Neural progenitor cell (in vitro differentiated cells): ENCODE data around the gene GATAD2A.

ENCODE experiments used
- CTCF ChIP-seq: fragments of 200-600 bp; sonication (generic); IDR thresholded peaks from 2 replicates; pipeline ENCODE4 v1.5.1; 2017; ENCODE audit warnings: antibody characterized with exemption, mild to moderate bottlenecking
- EZH2 ChIP-seq: fragments of 200-600 bp; sonication (generic); IDR thresholded peaks from 2 replicates; pipeline ENCODE4 v1.6.1; 2017; ENCODE audit warnings: antibody characterized with exemption, mild to moderate bottlenecking, moderate library complexity

- TF ChIP-seq CTCF (no peak), EZH2 (no peak)
These were observed 21.8 kb downstream of the GATAD2A start for GRCh38 chr19:19427302-19427701.
